GM18502 (cell line): ENCODE data around the gene ZNF536.

Experiments used
- ATAC-seq: cut with Tn5 transposase; IDR thresholded peaks from one replicate; pipeline ENCODE4 v1.9.1; 2021; ENCODE audit warnings: mild to moderate bottlenecking; ENCODE audit not compliant: unreplicated experiment, poor library complexity

ZNF536 gene

DNA sequence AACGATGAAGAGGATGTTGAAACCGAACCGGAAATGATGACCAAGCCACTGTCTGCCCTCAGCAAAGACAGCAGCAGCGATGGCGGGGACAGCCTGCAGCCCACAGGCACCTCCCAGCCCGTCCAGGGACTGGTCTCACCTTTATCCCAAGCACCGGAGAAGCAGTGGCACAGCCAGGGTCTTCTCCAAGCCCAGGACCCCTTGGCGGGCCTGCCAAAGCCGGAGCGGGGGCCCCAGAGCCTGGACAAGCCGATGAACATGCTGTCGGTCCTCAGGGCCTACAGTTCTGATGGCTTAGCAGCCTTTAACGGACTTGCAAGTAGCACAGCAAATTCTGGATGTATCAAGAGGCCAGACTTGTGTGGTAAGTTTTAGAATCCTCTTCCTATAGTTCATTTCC is 177.0 kb downstream of the ZNF536 start:
- ATAC-seq: no peak

DNA sequence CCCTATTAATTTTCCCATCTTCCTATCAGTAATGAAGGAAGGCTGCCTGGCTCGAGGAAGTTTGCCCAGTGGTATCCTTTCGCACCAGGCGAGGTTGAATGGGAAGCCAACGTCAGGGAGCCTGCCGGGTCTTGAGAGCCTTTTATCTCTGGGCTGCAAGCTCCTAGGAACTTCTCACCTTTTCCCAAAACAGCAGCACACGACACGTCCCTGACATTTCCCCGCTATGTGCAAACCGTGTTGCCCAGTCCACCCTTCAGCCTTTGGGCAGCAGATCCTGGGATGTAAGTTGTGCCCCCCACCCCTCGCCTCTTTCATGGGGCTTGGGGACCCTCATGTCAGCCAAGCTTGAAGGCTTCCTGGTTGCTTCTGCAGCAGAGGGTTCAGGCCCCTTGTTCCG is 179.1 kb downstream of the ZNF536 start:
- ATAC-seq: no peak

GRCh38 chr19:30552593-30552992 is 180.4 kb downstream of the ZNF536 start:
- no peak for ATAC-seq

- ATAC-seq: no peak
Measured at GRCh38 chr19:30555075-30555790, 183.0 kb downstream of the ZNF536 start.

DNA sequence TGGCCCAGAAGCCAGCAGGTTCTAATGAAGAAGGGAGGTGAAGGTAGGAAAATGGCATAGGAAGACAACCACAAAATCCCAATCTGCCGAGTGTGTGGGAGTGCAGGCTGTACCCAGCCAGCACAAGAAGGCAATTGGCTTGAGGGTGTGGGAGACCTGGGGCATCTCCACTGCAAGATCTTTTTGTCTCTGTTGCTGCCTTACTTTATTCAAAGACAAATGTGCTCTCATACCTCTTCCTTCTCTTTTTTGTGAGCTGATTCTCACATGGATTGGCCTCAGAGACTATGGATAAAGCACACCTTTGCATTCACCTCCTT is 183.6 kb downstream of the ZNF536 start:
- no peak for ATAC-seq

GRCh38 chr19:30556230-30556711 is 184.1 kb downstream of the ZNF536 start:
- no peak for ATAC-seq

DNA sequence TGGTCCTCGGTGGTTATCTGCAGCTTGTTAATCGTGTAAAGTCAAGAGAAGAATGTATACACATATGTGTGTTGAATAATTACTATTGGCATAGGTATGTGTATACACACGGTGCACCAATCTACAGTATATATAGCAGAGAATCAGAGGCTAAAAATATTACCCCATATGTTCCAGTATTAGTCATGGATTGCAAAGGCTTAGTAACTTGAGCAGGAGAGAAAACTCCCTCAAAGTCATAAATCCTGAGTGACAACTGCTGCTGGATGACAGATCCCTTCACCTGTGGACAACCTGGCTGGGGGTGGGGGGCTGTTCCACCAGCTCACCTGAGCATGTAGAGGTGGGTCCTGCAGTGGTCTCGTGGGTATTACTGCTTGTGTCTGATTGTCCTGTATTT is 185.0 kb downstream of the ZNF536 start:
- no peak for ATAC-seq

GRCh38 chr19:30557927-30558557 is 185.9 kb downstream of the ZNF536 start:
- no peak for ATAC-seq

- ATAC-seq: no peak
Measured at GRCh38 chr19:30558793-30559192, 186.6 kb downstream of the ZNF536 start.

- no peak for ATAC-seq
Measured at GRCh38 chr19:30559446-30559845, 187.3 kb downstream of the ZNF536 start.

DNA sequence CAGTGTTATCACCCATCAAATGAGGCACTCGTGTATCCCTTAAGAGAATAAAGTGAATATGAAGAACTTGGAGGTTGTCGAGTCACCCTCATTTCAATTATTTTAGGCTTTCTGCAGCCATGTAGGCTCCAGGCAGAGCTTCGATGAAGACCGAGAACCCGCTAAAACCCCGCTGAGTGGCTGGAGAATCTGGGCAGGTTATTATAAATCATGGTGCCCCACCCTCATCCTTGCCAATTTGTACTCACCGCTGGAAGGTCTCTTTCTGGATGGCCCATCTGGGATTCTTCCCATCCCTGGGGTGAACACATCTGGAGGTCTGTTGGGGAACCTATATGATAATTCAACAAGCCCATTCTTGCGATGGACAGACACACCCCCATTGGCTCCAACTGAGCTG is 190.8 kb downstream of the ZNF536 start:
- no peak for ATAC-seq

DNA sequence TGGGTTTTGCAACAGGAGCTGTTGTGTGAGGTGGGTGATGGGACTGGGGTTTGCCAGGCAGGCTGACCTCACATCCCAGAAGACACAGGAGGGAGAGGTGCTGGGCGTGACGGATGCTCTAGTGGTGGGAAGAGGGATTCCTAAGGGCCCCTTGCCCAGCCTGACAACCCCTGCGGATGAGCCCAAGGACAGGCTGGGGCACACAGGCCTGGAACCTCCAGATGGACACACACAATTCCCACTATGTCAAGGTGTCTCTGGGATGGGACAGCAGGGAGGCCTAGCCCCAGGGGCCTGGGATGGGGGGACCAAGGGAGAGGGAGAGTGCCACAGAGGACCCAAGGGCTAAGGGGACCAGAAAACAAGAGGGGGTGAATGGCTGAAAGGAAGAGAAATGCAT is 191.5 kb downstream of the ZNF536 start:
- no peak for ATAC-seq

DNA sequence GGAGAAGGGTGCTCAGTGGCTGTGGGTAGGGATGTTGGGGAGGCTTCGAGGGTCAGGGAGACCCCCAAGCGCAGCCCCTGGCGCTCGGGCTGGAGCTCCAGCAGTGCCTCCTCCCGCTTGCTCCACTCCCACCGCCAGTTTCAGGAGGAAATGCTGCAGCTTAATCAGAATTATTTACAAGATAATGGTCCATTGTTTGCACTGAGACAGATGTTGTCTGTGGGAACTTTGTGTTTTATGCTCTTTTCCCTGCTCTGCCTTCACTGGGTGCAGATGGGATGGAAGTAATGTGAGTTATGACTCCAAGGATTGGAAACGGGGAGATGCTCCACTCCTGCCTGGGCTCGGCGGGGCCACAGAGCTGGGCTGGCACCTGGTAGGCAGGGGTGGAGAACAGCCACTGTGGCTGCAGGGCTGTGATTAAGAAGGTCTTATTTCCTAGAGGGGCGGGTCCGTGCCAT is 192.4 kb downstream of the ZNF536 start:
- ATAC-seq: no peak

- ATAC-seq: no peak
Measured at GRCh38 chr19:30565636-30566035, 193.5 kb downstream of the ZNF536 start.

DNA sequence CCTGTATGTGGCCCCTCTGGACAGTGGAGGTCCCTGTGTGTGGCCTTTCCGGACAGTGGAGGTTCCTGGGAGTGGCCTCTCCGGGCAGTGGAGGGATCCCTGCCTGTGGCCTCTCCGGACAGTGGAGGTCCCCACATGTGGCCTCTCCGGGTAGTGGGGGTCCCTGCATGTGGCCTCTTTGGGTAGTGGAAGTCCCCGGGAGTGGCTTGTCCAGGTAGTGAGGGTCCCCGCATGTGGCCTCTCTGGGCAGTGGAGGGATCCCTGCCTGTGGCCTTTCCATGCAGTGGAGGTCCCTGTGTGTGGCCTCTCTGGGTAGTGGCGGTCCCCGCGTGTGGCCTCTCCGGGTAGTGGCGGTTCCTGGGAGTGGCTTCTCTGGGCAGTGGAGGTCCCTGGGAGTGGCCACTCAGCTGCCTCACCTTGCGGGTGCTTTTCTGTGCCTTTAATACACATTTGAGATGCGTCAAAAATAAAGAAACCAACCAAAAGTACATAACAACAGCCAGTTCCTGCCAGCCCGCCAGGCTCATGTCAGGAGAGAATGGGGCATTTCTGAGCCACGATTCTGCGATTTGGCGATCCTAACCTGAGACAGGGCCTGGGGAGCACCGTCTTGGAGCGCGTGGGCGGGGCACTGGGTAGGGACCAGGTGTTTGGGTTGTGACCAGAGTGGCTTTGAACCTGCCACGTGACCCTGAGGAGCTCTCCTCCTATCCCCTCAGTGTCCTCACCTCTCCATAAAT is 194.7 kb downstream of the ZNF536 start:
- ATAC-seq: no peak

GRCh38 chr19:30567536-30568232 is 195.5 kb downstream of the ZNF536 start:
- ATAC-seq: no peak

- ATAC-seq: no peak
Measured at GRCh38 chr19:30570194-30570593, 198.0 kb downstream of the ZNF536 start.

DNA sequence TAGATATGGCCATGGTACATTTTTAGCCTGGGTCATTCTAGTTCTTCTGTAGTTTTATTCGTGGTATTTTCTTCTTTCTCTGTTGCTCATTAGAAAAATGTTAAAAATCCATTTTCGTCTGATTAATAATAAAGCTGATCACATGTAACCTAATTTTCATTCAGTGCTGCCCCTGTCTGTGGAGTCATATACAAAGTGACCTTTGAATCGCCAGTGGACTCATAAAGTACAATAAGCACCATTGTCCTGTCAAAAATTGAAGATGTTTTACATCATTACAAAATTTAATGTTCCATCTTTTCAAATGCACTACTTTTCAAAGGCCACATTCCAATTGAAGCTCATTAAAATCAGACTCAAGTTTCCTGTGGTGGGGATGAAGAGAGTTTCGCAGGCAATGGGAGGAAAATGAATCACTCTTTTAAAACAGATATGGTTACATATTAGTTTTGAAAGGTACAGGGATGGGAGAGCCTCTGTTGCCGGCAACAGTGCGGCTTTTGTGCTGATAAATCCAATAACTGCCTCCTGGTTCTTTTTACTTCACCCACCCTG is 205.4 kb downstream of the ZNF536 start:
- no peak for ATAC-seq

- no peak for ATAC-seq
Measured at GRCh38 chr19:30579419-30579818, 207.2 kb downstream of the ZNF536 start.

DNA sequence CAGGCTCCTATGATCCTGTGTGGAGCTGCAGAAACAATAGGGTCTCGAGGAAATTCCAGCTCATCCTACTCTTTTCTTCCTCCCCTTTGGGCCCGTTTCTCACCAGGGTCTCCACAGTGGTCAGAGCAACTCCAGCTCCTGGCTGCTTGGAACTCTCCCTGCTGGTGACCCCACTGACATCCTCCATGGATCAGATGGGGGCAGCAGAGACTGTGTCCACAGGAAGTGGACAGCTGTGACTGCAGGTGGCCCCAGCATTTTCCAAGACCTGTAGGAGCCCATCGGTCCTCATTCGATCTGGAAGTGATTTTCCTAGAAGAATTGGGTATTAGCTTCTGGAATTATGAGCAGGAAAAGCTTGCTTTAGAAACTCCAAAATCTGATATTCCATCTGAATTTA is 208.5 kb downstream of the ZNF536 start:
- no peak for ATAC-seq

GRCh38 chr19:30584090-30584489 is 211.9 kb downstream of the ZNF536 start:
- ATAC-seq: no peak
